Measurements from ENCODE around the gene CENPVL1.

CENPVL1 gene

GRCh38 chrX:51737091-51737490 lies 26.8 kb downstream of the CENPVL1 start:
- DNase-seq (ENCODE audit: low read depth), result no peak
- no peak overlapping the region for H3K4me3 ChIP-seq (ENCODE audit: low read length)
- TF ChIP-seq CTCF (conservative IDR thresholded peaks at IDR 0.05; ENCODE audit: low read length), result no peak

- peak overlapping the region; percentile 75 for H3K4me3 ChIP-seq (ENCODE audit: low read length)
- no peak for DNase-seq (ENCODE audit: low read depth)
- no peak for TF ChIP-seq CTCF (conservative IDR thresholded peaks at IDR 0.05; ENCODE audit: low read length)
Measured at GRCh38 chrX:51742586-51742985, 32.3 kb downstream of the CENPVL1 start.

- peak; percentile 70 for DNase-seq (ENCODE audit: low read depth)
- TF ChIP-seq CTCF (conservative IDR thresholded peaks at IDR 0.05; ENCODE audit: low read length), result no peak
- H3K4me3 ChIP-seq (ENCODE audit: low read length), result peak within 1 kb of the TSS; percentile 75
Measured at GRCh38 chrX:51743179-51743957, 33.1 kb downstream of the CENPVL1 start, which contains the start of gene GSPT2. GSPT2 (plus strand) TSS chrX:51743442; CDS start chrX:51743627, 185 bp downstream.

- no peak overlapping the region for H3K4me3 ChIP-seq (ENCODE audit: low read length)
- DNase-seq (ENCODE audit: low read depth), result peak; percentile 30
- no peak for TF ChIP-seq CTCF (conservative IDR thresholded peaks at IDR 0.05; ENCODE audit: low read length)
Measured at GRCh38 chrX:51747671-51748070, 37.4 kb downstream of the CENPVL1 start.

GRCh38 chrX:51759055-51759839 lies 48.9 kb downstream of the CENPVL1 start:
- no peak for DNase-seq (ENCODE audit: low read depth)
- no peak overlapping the region for H3K4me3 ChIP-seq (ENCODE audit: low read length)
- TF ChIP-seq CTCF (conservative IDR thresholded peaks at IDR 0.05; ENCODE audit: low read length), result no peak

GRCh38 chrX:51760657-51761056 lies 50.3 kb downstream of the CENPVL1 start:
- no peak overlapping the region for H3K4me3 ChIP-seq (ENCODE audit: low read length)
- no peak for DNase-seq (ENCODE audit: low read depth)
- TF ChIP-seq CTCF (conservative IDR thresholded peaks at IDR 0.05; ENCODE audit: low read length), result no peak

Measured in AG10803 (cell line).